Esophagus muscularis mucosa (tissue), 4 donors: ENCODE measurements around the gene GLTP. TPM values are rescaled to one million over a fixed set of nuclear protein-coding genes. Genes with fewer than 3 reads are reported as not detected.

Experiments
- DNase-seq: peaks from one replicate; pipeline ENCODE4 v3.0.0-alpha.2; 2017; ENCODE audit errors: extremely low spot score
- H3K27ac ChIP-seq, 4 donors: fragments of 200-600 bp; sonication (generic); replicated peaks in 1 of 4; 1 replicate in 3 of 4; 2 replicates in 1 of 4; pipeline ENCODE4 v1.5.1; 2016 to 2019; ENCODE audit warnings: mild to moderate bottlenecking in 1 of 4
- H3K27me3 ChIP-seq, 4 donors: fragments of 200-600 bp; sonication (generic); one replicate each; pipeline versions ENCODE4 v1.5.1 to v1.6.0; 2016 to 2019
- H3K36me3 ChIP-seq, 4 donors: fragments of 200-600 bp; sonication (generic); one replicate each; pipeline ENCODE4 v1.5.1; 2016 to 2019
- H3K4me1 ChIP-seq, 4 donors: fragments of 200-600 bp; sonication (generic); one replicate each; pipeline ENCODE4 v1.5.1; 2016 to 2019
- H3K4me3 ChIP-seq, 4 donors: fragments of 200-600 bp; sonication (generic); 1 replicate in 2 of 4; 2 replicates in 2 of 4; pipeline ENCODE4 v1.5.1; 2016 to 2019; ENCODE audit warnings: mild to moderate bottlenecking in 4 of 4, moderate library complexity in 1 of 4
- H3K9me3 ChIP-seq, 4 donors: fragments of 200-600 bp; sonication (generic); 1 replicate in 3 of 4; 2 replicates in 1 of 4; pipeline ENCODE4 v1.5.1; 2016 to 2019
- EP300 ChIP-seq: sonication (generic); formaldehyde crosslinking; IDR thresholded peaks from one replicate; pipeline ENCODE4 v1.6.1; 2017; ENCODE audit warnings: antibody characterized with exemption
- POLR2A ChIP-seq: fragments of 450-650 bp; IDR thresholded peaks from one replicate; pipeline ENCODE4 v1.6.1; 2017; ENCODE audit warnings: antibody characterized with exemption, moderate library complexity, mild to moderate bottlenecking, low read depth
- POLR2AphosphoS5 ChIP-seq, 2 donors: sonication (generic); formaldehyde crosslinking; IDR thresholded peaks; one replicate each; pipeline ENCODE4 v1.6.1; 2017; ENCODE audit warnings: antibody characterized with exemption in 2 of 2
- WGBS: methylation state at CpG from one replicate; pipeline ENCODE4 v1.1.5; 2018; 5-methylcytosine and 5-hydroxymethylcytosine counted together
- intact Hi-C: fragments of 100-400 bp; cut with DNase I; formaldehyde crosslinking; loops from one replicate; pipeline ENCODE4 v1.15.1; 2023
- total RNA-seq, 4 donors: library from RNA; depleted of rRNA; stranded (reverse); fragments of >200 nt; gene quantifications; one replicate each; pipeline versions ENCODE4 v1.1.0 to v1.2.1, GENCODE V29; 2016
- TF ChIP-seq, protein P1 (sequence below), 3 experiments: fragments of 200-600 bp in 2 of 3; fragments of 450-650 bp in 1 of 3; sonication (generic) in 2 of 3; IDR thresholded peaks; one replicate each; pipeline ENCODE4 v1.5.1; 2017 to 2019; ENCODE audit warnings: antibody characterized with exemption in 3 of 3, mild to moderate bottlenecking in 2 of 3, moderate library complexity in 1 of 3

Gene GLTP
- total RNA-seq, 4 donors from 2014 or later: 37.0 to 47.7 (median 39.6) TPM

DNA sequence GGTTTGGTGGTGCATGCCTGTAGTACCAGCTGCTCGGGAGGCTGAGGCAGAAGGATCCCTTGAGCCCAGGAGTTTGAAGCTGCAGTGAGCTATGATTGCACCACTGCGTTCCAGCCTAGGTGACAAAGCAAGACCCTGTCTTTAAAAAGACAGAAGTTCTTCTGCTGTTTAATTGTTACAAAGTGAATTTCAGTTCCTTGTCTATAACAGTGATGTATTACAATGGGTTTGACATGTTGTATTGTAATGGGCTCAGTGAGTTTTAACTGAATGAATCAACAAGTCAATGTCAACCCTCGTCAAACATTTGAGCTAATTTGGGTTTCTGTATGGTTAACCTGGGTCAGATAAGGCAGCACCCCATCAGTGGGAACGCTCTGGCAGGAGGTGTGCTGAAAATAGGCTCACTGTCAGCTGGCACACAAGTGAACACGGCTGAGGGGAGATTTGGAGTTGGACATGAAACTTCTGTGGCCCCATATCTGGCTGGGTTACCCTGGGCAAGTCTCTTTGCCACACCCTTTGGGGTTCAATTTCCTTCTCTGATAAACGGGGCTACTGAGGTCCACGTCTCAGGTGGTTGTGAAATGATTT, 33.1 kb downstream of the GLTP start:
- WGBS: 61% methylated on average over 7 of the region's 7 CpGs
- Histone ChIP-seq H3K36me3 (peaks cover 0 to 14% (median 10%) of the 10 kb centered on the region in 4 donors), H3K4me1 (peaks cover 0 to 9% (median 8%) of the 10 kb centered on the region in 4 donors), H3K4me3 (no peak overlapping the region), H3K27me3 (no peaks in the 10 kb centered on the region), H3K27ac (no peak overlapping the region), H3K9me3 (no peaks in the 10 kb centered on the region)
- DNase-seq: no peak
- intact Hi-C loops: no loop called here
- TF ChIP-seq POLR2AphosphoS5 (IDR thresholded peaks at IDR 0.05): no peak
- no peak for TF ChIP-seq EP300

DNA sequence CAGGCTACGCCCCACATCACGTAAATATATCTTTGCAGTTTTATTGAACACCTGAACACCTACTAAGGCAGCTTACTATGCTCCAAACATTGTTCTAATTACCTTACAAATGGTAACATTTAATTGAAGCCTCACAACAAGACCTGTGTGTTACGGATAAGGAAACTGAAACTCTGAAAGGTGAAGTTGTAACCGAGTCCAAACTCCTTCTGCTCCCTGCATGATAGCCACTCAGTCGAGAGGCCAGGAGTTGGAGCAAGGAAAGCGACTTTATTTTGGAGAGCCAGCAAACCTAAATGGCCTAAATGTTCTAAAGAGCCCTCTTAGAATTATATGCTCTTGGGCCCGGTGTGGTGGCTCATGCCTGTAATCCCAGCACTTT, 34.5 kb downstream of the GLTP start:
- no peaks in the 10 kb centered on the region for H3K9me3 ChIP-seq
- H3K27ac ChIP-seq: no peak overlapping the region
- H3K4me1 ChIP-seq: peaks cover 0 to 9% (median 8%) of the 10 kb centered on the region in 4 donors
- TF ChIP-seq POLR2A (no peak), EP300 (no peak), POLR2AphosphoS5 (IDR thresholded peaks at IDR 0.05) (no peak)
- TF ChIP-seq, protein P1, sequence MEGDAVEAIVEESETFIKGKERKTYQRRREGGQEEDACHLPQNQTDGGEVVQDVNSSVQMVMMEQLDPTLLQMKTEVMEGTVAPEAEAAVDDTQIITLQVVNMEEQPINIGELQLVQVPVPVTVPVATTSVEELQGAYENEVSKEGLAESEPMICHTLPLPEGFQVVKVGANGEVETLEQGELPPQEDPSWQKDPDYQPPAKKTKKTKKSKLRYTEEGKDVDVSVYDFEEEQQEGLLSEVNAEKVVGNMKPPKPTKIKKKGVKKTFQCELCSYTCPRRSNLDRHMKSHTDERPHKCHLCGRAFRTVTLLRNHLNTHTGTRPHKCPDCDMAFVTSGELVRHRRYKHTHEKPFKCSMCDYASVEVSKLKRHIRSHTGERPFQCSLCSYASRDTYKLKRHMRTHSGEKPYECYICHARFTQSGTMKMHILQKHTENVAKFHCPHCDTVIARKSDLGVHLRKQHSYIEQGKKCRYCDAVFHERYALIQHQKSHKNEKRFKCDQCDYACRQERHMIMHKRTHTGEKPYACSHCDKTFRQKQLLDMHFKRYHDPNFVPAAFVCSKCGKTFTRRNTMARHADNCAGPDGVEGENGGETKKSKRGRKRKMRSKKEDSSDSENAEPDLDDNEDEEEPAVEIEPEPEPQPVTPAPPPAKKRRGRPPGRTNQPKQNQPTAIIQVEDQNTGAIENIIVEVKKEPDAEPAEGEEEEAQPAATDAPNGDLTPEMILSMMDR (IDR thresholded peaks at IDR 0.05): no peak
- H3K36me3 ChIP-seq: no peaks in the 10 kb centered on the region
- WGBS: 82% methylated on average over 7 of the region's 7 CpGs
- H3K4me3 ChIP-seq: peak overlapping the region in 2 of 4 donors; percentile 27 to 50
- H3K27me3 ChIP-seq: no peaks in the 10 kb centered on the region
- intact Hi-C loops: loop anchor here (1.0 kb wide), 1 partner anchor 41 kb away; no protein-coding TSS in a partner anchor
- DNase-seq: no peak

DNA sequence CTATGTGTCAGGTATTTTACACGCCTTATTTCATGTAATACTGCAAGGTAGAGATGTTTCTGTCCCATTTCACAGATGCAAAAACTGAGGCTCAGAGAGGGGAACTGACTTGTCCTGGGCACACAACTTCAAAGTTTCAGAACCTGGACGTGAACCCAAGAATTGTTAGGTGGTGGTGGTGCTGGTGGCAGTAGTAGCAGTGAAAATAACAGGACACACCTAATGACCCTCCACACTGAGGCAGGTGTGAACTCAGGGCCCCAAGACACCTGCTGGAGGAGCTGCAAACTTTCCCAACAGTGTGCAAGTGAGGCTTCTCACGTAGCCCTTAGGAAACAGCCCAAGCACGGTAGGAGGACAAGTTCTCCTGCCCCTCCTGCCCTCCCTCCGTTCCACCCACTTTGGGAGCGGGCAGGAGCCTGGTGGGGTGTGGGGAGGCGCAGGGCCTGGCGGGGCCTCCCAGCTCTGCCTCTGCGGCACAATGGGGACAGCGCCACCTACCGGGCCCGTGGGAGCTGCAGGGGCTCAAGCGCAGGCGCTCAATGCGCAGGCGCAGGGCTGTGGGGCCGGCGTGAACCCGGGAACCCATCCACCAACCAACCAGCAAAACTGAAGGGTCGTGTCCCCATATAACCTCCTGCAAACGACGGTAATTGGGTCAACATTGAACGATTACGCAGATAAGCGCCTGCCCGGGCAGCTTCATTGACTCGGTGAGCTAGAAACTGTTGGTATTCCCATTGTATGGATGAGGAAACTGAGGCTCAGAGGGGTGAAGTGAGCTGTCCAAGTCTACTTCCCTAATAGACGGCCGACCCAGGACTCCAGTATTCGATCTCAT, 35.1 kb downstream of the GLTP start:
- H3K36me3 ChIP-seq: no peaks in the 10 kb centered on the region
- peak in 1 of 2 donors; percentile 34 for TF ChIP-seq POLR2AphosphoS5 (IDR thresholded peaks at IDR 0.05)
- no peak for TF ChIP-seq POLR2A
- TF ChIP-seq, protein P1 (IDR thresholded peaks at IDR 0.05): peak in 2 of 3 experiments; percentile 96 to 97
- TF ChIP-seq EP300: no peak
- no peak overlapping the region for H3K27ac ChIP-seq
- intact Hi-C loops: loop anchor here (1.0 kb wide), 1 partner anchor 40 kb away; no protein-coding TSS in a partner anchor
- no peaks in the 10 kb centered on the region for H3K9me3 ChIP-seq
- H3K27me3 ChIP-seq: no peaks in the 10 kb centered on the region
- no peak for DNase-seq
- whole genome bisulfite sequencing: 52% methylated on average over 6 of the region's 30 CpGs
- peaks cover 0 to 9% (median 8%) of the 10 kb centered on the region in 4 donors for H3K4me1 ChIP-seq
- peak overlapping the region; percentile 24 to 50 (median 32) for H3K4me3 ChIP-seq

DNA sequence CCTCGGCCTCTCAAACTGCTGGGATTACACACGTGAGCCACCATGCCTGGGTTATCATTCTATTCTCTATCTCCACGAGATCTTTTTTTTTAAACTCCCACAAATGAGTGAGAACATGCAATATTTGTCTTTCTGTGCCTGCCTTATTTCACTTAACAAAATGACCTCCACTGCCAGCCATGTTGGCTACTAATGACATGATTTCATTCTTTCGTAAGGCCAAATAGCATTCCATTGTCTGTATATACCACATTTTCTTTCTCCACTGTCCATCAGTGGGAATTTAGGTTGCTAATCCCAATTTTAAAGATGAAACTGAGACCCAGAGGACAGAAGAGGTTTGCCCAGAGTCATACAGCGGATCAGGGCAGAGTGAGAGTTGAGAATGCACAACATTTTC, 36.2 kb downstream of the GLTP start:
- WGBS: 89% methylated on average over 5 of the region's 5 CpGs
- H3K27ac ChIP-seq: no peak overlapping the region
- intact Hi-C loops: no loop called here

More for the DNA sequence above, 36.2 kb downstream of the GLTP start:
- no peak for DNase-seq
- no peaks in the 10 kb centered on the region for H3K36me3 ChIP-seq
- H3K4me1 ChIP-seq: peaks cover 0 to 9% (median 8%) of the 10 kb centered on the region in 4 donors
- TF ChIP-seq POLR2AphosphoS5 (IDR thresholded peaks at IDR 0.05) (no peak), POLR2A (no peak), EP300 (no peak)
- TF ChIP-seq, protein P1 (IDR thresholded peaks at IDR 0.05): no peak
- H3K4me3 ChIP-seq: no peak overlapping the region
- H3K9me3 ChIP-seq: no peaks in the 10 kb centered on the region
- H3K27me3 ChIP-seq: peaks cover 0 to 6% (median 0%) of the 10 kb centered on the region in 4 donors
